ENCODE data around the gene FDX2.

DNA sequence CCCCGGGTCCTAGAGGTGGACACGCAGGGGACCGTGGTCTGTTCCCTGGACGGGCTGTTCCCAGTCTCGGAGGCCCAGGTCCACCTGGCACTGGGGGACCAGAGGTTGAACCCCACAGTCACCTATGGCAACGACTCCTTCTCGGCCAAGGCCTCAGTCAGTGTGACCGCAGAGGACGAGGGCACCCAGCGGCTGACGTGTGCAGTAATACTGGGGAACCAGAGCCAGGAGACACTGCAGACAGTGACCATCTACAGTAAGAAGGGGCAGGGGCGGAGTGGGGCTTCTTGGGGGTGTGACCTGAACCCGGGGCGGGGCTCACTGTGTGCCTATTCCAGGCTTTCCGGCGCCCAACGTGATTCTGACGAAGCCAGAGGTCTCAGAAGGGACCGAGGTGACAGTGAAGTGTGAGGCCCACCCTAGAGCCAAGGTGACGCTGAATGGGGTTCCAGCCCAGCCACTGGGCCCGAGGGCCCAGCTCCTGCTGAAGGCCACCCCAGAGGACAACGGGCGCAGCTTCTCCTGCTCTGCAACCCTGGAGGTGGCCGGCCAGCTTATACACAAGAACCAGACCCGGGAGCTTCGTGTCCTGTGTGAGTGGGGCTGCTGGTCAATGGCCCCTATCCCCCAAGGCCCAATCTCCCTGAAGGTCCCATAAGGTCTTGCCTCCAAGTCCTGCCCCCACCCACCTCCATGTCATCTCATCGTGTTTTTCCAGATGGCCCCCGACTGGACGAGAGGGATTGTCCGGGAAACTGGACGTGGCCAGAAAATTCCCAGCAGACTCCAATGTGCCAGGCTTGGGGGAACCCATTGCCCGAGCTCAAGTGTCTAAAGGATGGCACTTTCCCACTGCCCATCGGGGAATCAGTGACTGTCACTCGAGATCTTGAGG lies 31.5 kb downstream of the FDX2 start:
- TF ChIP-seq CTCF (IDR thresholded peaks at IDR 0.05) (no peak), POLR2A (IDR thresholded peaks at IDR 0.05) (no peak)

Measured in right lobe of liver (tissue), 4 donors.